NCI-H2196 (cell line): ENCODE measurements around the gene SYT8.
"Not testable (repeated sequence)": the region's sequence is repeated elsewhere in the genome, so short reads cannot be mapped to it uniquely, and the experiment has no call there.

Experiments used
- DNase-seq: peaks from one replicate; lab custom pipeline; 2025; ENCODE audit not compliant: unreplicated experiment; lab: John Stamatoyannopoulos, UW

Gene SYT8

DNA sequence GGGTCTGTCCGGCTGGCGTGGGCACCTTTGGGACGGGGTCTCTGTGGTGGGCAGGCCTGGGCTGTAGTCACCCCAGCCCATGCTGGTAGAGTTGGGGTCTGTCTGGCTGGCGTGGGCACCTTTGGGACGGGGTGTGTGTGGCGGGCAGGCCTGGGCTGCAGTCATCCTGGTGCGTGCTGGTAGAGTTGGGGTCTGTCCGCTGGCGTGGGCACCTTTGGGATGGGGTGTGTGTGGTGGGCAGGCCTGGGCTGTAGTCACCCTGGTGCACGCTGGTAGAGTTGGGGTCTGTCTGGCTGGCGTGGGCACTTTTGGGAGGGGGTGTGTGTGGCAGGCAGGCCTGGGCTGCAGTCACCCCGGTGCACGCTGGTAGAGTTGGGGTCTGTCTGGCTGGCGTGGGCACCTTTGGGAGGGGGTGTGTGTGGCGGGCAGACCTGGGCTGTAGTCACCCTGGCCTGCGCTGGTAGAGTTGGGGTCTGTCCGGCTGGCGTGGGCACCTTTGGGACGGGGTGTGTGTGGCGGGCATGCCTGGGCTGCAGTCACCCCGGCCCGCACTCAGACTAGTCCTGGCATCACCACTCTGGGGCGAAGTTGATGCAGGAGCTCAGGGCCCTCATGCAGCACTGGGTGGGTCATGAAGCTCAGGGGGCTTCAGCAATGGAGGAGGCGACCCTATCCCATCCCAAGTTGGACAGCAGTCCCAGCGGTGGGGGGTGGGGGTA lies 37.6 kb downstream of the SYT8 start:
- no peak for DNase-seq

DNA sequence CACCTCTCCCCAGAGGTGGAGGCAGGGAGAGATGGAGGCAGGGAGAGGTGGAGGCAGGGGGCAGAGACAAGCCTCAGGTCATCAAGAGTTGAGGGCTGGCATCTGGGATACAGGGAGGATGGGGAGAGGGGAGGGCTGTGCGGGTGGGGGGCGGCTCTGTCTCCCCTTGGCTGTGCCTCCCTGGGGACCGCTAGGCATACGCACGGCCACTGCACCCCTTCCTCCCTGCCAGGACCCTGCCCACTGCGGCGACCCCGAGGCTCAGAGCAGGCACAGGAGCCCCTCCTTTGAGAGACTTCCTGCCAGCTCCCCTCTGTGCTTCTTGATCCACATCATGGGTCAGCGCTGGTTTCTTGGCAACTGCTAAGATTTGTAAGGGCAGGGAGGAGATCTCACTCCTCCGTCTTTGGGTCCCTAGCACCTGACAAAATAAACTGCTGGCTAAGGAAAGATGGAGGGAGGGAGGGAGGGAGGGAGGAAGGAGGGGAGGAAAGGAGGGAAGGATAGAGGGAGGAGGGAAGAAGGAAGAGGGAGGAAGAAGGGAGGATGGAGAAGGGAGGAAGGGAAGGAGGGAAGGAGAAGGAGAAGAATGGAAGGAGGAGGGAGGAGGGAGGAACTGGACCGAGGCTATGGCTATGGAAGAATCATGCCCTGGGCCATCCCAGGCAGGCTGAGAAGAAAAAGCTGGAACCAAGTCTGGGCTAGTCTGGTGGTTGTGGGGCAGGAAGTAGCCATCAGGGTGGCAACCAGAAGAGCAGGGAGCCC lies 38.4 kb downstream of the SYT8 start:
- DNase-seq: no peak

DNA sequence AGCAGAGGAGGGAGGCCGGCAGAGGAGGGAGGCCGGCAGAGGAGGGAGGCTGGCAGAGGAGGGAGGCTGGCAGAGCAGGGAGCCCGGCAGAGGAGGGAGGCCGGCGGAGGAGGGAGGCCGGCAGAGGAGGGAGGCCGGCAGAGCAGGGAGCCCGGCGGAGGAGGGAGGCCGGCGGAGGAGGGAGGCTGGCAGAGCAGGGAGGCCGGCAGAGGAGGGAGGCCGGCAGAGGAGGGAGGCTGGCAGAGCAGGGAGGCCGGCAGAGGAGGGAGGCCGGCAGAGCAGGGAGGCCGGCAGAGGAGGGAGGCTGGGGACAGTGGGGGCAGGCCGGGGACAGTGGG lies 39.0 kb downstream of the SYT8 start:
- not testable (repeated sequence) for DNase-seq

DNA sequence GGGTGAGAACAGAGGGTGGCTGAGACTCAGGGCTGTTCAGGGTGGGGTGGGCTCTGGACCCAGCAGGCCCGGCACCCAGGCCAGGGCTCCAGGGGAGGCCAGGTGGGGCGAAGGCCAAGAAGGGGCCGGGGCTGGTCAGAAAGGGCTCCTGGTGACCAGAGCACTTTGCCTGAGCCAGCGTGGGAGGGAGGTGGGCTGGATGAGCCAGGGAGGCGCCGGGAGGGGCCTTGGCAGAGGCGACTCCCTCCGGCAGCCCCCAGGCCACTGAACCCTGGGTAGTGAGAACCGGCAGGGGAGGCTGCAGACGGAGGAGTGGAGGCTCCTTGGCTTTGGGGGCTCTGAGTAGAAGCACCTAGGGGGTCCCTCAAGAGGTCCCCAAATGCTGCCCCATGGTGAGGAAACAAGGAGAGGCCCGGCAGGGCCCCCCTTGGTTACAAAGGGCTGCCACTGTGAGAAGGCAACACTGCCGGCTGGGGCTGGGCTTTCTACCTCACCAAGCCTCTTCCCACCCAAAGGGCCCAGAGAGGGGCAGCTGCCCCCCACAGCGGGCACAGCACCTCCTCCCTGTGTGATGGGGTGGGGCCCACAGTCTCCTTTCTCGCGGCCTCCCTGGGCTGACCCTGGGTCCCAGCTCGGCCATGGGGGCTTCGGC lies 39.8 kb downstream of the SYT8 start:
- DNase-seq: not testable (repeated sequence)

DNA sequence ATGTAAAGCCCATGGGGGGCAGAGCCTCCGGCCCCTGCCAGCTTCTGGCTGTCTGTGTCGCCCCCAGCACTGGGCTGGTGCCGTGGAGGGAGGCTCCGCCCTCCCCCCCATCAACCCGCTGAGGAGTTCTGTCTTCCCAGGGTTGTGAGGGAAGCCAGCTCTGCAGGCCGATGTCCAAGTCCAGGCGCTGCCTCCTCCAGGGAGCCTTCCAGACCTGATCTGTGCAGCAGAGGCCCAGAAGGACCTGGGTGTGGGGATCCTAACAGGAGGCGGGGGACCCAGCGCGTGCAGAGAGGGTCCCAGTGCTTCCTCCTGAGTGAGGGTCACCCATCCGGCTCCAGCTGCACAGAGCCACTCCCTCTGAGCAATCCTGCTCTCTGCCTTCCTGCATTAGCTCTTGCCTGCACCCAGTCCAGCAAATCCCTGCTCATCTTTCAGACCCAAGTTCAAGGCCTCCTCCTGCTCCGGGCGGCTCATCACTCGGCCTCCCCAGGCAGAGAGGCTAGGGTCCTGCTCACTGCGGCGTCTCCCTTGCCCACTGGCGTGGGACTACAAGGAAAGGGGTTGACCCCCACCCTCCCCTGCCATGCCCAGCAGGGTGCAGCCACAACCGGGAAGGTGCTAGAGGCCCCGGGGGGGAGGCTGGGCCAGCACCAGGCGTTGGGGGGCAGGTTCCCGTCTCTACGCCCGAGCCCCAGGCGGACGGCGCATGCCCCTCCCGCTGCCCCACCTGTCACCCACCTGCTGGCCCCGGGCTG lies 40.5 kb downstream of the SYT8 start:
- no peak for DNase-seq

DNA sequence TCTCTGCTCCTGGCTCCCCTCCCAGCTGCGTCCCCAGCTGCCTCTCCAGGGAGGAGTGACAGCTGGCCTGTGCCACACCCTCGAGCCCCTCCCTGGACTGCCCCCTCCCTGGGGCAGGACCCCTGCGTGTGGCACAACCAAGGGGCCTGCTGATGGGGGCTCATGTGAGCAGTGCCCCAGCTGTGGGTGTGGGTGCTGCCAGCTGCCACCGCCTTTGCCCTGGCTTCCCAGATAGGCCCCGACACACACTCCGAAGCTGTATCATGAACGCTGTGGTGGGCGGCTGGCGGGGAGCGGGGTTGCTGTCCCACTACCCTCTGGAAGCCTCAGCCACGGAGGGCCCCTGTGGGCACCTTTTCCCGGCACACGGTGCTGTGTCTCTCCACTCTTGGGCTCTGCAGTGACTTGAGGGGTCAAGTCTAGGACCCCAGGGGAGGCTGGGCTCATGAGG lies 41.1 kb downstream of the SYT8 start:
- DNase-seq: not testable (repeated sequence)

DNA sequence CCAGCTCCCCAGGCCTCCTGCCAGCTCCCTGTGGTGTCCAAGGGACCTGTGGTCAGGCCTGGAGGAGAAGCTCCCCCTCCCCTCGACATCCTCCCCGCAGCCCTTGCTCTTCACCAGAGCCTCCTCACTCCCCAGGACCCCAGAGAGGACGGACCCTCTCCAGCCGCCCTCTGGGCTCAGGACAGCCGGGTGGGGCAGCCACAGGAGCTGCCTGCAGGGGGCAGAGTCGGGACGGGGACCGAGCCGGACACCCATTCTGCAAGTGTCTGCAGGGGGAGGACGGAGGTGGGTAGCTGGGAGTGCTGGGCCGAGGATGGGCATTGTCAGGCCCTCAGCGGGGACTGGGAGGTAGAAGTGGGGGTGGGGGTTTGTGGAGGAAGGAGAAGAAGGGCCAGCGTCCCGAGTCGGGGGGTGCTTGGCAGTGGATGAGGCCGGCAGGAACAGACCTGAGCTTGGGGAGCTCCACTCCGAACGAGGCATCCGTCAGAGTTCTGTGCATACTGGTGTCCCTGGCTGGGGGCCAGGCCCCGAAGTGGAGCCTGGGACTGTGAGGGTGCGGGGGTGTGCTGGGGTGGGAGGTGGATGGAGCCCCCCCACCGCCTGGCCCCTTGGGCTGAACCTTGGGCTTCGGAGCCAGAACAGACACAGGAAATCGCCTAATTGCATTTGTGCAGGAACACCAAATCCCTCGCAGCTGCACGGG lies 41.7 kb downstream of the SYT8 start:
- DNase-seq: no peak

DNA sequence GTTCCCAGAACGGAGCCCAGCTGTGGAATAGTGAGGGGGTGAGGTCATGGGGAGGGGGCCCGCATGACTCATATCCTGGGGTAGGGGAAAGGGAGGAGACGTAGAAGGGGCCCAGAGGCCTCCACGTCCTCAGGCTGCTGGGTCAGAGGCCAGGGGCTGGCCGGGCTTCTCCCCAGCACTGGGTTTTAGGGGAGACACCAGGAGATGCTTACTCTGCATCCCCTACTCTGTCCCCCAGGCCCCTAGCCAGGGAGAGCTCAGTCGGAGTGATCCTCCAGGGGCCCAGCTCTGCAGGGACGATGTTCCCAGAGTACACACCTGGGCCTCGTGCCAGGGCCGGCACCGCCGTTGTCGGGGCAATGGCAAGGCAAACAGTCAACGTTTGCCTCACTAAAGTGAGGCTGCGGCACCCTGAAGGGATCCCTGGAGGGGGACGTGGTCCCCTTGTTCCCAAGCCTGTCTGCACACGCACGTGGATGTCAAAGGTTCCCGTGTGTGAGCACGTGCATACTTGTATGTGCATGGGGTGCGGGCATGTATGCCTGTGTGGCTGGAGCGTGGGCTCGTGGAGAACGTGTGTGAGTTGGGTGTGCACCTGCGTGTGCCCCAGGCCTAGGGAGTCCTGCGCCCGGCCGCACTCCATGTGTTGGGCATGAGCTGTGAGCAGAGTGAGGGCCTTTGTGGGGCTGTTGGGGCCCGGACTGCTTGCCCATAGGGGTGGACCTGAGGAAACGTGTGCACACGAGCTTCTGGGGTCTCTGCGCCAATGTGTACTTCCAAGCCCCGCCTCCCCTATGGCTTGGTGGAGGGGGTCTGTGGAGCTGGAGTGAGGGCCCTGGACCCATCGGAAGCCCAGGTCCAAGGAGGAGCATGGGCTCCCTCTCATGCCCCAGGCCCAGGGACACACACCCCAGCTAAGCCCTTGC lies 42.7 kb downstream of the SYT8 start:
- peak; percentile 10 for DNase-seq

DNA sequence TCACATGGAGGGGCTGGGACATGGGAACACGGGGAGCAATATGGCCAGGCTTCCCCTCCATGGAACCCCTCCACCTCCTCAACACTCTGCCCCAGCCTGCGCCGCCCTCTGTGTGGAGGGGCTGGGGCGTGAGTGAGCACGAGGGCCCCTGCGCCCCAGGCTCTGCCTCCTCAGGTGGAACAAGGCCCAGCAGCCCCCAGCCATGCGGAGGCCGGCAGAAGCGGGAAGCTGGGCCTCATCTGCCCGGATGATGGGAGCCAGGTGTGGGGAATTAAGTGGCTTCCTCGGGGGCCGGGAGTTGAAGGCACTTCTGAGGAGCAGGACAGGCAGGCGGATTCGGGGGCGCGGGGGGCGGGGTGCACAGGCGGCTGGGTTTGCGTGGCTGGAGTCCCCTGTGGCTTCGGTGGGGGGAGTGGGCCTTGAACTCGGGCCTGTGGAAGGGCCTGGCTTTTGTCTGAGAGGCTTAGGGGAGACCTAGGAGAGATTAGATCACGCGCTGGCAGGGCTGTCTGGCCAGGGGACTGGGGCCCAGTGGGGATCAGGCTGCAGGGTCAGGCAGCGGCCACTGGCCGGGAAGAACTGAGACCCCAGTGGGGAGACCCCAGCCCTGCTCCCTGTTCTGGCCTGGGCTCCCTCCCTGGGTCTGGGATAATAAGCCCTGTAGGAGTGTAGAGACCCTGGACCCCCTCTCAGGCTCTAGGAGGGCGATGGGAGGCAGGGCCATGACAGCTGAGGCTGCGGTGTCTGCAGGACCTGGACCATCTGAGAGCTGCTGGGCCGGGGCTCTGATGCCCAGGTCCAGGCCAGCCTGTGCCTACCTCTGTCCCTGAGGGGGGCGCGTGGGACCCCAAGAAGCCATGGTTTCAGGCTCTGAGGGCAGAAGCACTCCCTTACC lies 43.6 kb downstream of the SYT8 start:
- DNase-seq: no peak

DNA sequence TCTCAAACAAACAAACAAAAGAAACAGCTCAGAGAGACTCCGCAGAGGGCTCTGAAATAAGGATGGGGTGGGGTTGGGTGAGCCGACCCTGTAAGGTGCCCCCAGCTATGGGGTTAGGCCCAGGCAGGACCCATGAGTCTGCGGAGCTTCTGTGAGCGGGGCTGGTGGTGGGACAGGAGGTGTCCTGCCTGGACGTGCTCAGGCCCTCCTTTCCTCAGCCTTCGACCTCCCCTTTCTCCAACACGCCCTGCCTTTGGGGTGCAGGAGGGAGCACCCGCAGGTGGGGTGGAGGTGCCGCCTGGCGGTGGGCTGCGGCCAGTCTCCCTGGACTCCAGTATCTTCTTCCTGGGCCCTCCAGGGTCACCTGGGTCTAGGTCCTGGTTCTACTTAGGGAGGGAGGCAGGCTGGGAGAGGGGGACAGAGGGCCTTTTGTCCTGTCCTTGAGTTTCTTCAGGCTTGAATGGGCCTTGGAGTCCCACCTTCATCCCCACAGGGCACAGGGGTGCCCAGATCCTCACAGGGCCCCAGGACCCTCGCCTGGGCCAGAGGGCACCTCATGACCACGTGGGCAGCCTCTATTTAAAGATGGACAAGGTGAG lies 44.7 kb downstream of the SYT8 start:
- DNase-seq: no peak

DNA sequence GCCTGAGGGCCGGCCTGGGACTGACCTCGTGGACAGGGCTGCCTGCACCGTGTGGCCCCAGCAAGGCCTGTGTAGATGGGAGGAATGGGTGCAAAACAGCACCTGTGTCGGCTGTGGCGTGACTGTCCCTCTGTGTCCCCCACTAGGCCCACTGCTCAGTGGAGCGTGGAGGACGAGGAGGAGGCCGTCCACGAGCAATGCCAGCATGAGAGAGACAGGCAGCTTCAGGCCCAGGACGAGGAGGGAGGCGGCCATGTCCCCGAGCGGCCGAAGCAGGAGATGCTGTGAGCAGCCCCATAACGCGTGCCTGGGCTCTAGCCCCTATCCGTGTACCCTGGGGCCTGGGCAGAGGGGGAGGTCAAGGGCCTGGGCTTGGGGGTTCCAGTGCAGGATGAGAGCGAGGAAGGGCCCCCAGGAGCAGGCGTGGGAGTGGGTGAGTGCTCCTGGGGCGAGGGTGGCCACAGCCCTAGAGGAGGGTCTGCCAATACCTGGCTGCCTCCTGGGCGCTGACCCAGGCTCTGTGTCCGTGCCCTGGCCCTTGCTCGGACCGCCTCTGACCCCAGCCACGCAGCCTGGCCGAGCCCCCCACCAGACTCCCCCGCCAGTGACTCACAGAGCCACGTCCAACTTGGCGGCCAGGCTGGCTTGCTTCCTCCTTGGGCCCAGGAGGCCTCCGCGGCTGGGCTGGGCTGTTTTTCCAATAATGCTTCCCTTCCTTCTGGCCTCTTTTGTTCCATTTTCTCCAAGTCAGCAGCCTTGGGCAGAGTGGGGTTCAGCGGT lies 45.3 kb downstream of the SYT8 start:
- no peak for DNase-seq

DNA sequence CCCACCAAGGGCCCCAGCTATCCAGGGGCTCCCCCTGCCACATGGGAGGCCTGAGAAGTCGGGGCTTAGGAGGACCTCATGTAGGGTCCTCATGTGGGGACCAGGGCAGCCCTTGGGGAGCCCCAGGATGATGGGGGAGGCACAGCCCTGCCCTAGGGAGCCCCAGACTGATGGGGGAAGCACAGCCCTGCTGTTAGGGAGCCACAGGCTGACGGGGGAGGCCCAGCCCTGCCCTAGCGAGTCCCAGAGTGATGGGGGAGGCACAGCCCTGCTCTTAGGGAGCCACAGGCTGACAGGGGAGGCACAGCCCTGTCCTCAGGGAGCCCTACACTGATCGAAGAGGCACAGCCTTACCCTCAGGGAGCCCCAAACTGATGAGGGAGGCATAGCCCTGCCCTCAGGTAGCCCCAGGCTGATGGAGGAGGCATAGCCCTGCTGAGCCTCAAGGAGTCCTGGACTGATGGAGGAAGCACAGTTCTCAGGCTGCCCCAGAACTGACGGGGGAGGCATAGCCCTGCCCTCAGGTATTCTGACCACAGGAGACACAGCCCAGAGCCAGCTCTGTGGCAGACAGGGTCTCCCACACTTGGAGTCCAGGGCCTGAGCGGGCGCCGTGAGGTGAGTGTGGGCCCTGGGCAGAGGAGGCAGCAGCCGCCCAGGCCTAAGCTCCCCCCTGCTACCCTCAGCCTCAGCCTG lies 46.1 kb downstream of the SYT8 start:
- no peak for DNase-seq

DNA sequence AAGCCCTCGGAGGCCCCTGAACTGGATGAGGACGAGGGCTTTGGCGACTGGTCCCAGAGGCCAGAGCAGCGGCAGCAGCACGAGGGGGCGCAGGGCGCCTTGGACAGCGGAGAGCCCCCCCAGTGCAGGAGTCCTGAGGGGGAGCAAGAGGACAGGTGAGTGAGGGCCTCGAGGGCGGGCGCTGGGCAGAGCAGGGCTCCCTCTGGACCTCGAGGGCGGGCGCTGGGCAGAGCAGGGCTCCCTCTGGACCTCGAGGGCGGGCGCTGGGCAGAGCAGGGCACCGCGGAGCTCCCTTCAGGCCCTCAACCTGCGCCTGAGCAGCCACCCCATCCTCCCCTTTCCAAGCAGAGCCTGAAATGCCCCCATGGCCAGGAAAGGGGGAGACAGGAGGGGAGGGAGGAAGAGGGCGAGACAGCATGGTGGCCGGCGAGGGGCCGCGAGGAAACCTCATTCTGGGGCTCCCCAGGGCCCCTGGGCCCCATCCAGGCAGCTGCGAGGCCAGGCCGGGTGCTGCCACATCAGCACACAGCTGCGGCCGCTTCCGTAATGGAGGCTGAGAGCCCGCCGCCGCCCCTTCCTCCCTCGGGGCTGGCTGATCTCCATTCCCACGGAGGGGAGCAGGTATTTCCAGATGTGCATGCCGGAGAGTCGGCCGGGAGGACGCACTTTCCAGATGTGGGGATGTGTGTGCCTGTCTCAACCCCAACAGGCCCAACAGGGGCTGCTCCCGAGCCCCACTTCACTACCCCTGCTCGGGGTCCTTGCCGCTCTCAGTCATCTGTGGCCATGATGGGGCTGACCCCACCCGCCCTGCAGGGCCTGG lies 46.9 kb downstream of the SYT8 start:
- DNase-seq: no peak

DNA sequence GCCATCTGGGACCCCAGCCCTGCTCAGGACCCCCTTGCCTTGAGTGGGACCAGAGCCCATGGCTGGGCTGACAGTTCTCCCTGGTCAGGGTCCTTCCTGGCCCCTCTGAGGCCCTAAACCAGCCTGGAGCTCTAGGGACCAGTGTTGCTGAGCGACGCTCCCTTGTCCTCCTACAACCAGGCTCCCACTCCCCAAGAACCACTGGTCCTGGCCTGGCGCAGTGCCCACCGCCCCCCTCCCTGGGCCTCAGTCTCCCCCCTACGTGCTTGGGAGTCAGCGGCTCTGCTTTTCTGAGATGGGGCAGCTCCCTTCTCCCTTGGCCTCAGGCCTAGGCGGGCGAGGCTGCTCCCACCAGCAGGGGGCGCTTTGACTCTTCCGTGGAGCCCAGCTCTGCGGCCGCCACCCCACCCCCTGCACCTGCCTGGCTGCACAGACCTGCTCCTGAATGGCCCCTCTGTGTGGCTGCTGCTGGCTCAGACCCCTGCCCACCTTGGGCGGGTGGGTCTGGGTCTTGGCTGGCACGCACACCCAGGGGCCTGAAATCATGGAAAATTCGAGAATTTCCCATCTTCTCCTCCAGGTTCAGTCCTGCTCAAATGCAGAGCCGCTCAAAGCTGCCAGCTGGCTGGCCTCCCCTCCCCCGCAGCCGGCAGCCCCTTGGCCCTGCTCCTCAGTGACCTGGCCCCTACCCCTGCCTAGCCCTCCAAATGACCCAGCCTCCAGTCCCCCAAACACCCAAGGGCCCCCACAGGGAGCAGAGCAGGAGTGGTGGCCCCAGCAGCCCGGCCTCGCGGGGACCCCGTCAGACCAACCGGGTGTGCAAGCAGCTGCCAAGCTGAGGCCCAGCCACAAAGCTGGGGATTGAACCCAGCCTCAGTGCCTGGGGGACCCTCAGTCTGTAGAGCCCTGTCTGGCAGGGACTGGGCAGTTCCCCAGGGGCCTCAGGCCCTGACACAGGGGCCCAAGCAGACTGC lies 47.8 kb downstream of the SYT8 start:
- DNase-seq: peak; percentile 86
